K562 (cell line): ENCODE data around the gene CAPN8. TPM values are rescaled to one million over a fixed set of nuclear protein-coding genes. Genes with fewer than 3 reads are reported as not detected.

Source experiments
- ATAC-seq: fragments of 200-7000 bp; cut with Tn5 transposase; 3 replicates; pipeline ENCODE4 v1.9.1; 2020; ENCODE audit warnings: moderate library complexity
- Bru-seq: library from RNA; stranded (reverse); fragments of 400-500 nt; gene quantifications from one replicate; lab custom pipeline; 2021; lab: Mats Ljungman, UMichigan
- BruChase-seq, 2 experiments: library from RNA; stranded (reverse); fragments of 400-500 nt; gene quantifications; one replicate each; lab custom pipeline; 2021; lab: Mats Ljungman, UMichigan
- BruUV-seq: library from RNA; stranded (reverse); fragments of 400-500 nt; replicated peaks from 2 replicates; lab custom pipeline; 2021; lab: Mats Ljungman, UMichigan
- CTCF ChIA-PET: fragments of 300-600 bp; formaldehyde crosslinking; extraction: SDS; loops from one replicate; lab custom pipeline; 2021; ENCODE audit warnings: low intra/inter-chr PET ratio; lab: Yijun Ruan, JAX
- POLR2A ChIA-PET: fragments of 300-600, 350-650 bp; sonication (Branson Sonifier 250); formaldehyde crosslinking; extraction: SDS; loops from one replicate; lab custom pipeline; 2021; ENCODE audit warnings: antibody characterized with exemption, inconsistent platforms; lab: Yijun Ruan, JAX
- DNase-seq, 4 experiments: peaks; one replicate each; pipeline versions ENCODE4 v3.0.0 to v3.0.0-alpha.2; 2011 to 2018; ENCODE audit warnings: low spot score in 3 of 4, mixed read lengths in 3 of 4; ENCODE audit errors: extremely low read depth in 1 of 4
- FAIRE-seq: peaks from 2 replicates; lab custom pipeline; 2011; peaks lifted over from hg19 to GRCh38; lab: Jason Lieb, UNC
- H2AFZ ChIP-seq: 2 replicates; pipeline ENCODE4 v1.6.0; 2011; ENCODE audit warnings: low read depth, low read length, control low read depth, inconsistent platforms
- H3K27ac ChIP-seq: fragments of 200-600 bp; 3 replicates; pipeline ENCODE4 v1.8.0; 2011; ENCODE audit warnings: low read depth, mild to moderate bottlenecking, control low read depth, inconsistent platforms, low read length, moderate library complexity, mixed read lengths; ENCODE audit errors: extremely low read depth
- H3K27me3 ChIP-seq, 2 experiments: fragments of 300-600 bp in 1 of 2; 2 replicates in 1 of 2; 3 replicates in 1 of 2; pipeline versions ENCODE4 v1.6.0 to v1.8.0; 2011; ENCODE audit warnings: inconsistent platforms in 2 of 2, low read length in 2 of 2, mild to moderate bottlenecking in 1 of 2, mixed read lengths in 1 of 2, moderate library complexity in 1 of 2; ENCODE audit not compliant: control insufficient read depth in 2 of 2, insufficient read depth in 2 of 2
- H3K36me3 ChIP-seq: fragments of 300-600 bp; 3 replicates; pipeline ENCODE4 v1.8.0; 2011; ENCODE audit warnings: mild to moderate bottlenecking, low read length, inconsistent platforms; ENCODE audit not compliant: control insufficient read depth, insufficient read depth
- H3K4me1 ChIP-seq, 2 experiments: fragments of 200-600 bp in 1 of 2; replicated peaks in 1 of 2; 2 replicates in 1 of 2; 3 replicates in 1 of 2; pipeline versions ENCODE4 v1.5.1 to v1.8.0; 2011; ENCODE audit warnings: inconsistent platforms in 2 of 2, low read length in 2 of 2, mild to moderate bottlenecking in 1 of 2, mixed read lengths in 1 of 2, moderate library complexity in 1 of 2; ENCODE audit not compliant: control insufficient read depth in 2 of 2, insufficient read depth in 2 of 2
- H3K4me2 ChIP-seq: 2 replicates; pipeline ENCODE4 v1.6.1; 2011; ENCODE audit warnings: low read length, control low read depth, inconsistent platforms, mixed read lengths; ENCODE audit not compliant: insufficient read depth
- H3K4me3 ChIP-seq: fragments of 200-600 bp; sonication (generic), shearing (Covaris generic); 2 replicates; pipeline ENCODE4 v1.5.1; 2016; ENCODE audit warnings: control low read depth, inconsistent platforms
- H3K79me2 ChIP-seq: fragments of 200-600 bp; 3 replicates; pipeline ENCODE4 v1.8.0; 2011; ENCODE audit warnings: low read length, inconsistent platforms; ENCODE audit not compliant: control insufficient read depth, insufficient read depth
- H3K9ac ChIP-seq, 2 experiments: 2 replicates each; pipeline versions ENCODE4 v1.6.0 to v1.6.1; 2011; ENCODE audit warnings: low read depth in 2 of 2, low read length in 2 of 2, control low read depth in 1 of 2, inconsistent platforms in 1 of 2, mild to moderate bottlenecking in 1 of 2, mixed read lengths in 1 of 2; ENCODE audit not compliant: insufficient read depth in 1 of 2
- H3K9me1 ChIP-seq: one replicate; pipeline ENCODE4 v1.6.0; 2011; ENCODE audit warnings: inconsistent platforms, mild to moderate bottlenecking, low read length, moderate library complexity; ENCODE audit not compliant: control insufficient read depth, insufficient read depth
- H3K9me3 ChIP-seq: replicated peaks from 2 replicates; pipeline ENCODE4 v1.5.1; 2011; ENCODE audit warnings: low read depth, low read length, inconsistent platforms; ENCODE audit not compliant: control insufficient read depth, insufficient read depth
- H4K20me1 ChIP-seq: replicated peaks from 2 replicates; pipeline ENCODE4 v1.6.1; 2011; ENCODE audit warnings: low read length, inconsistent platforms, mixed read lengths; ENCODE audit not compliant: control insufficient read depth, insufficient read depth
- ARID2 ChIP-seq: fragments of 450-650 bp; IDR thresholded peaks from 2 replicates; pipeline ENCODE4 v1.6.1; 2017; ENCODE audit warnings: antibody characterized with exemption, mild to moderate bottlenecking
- CTCFL ChIP-seq: IDR thresholded peaks from 2 replicates; pipeline ENCODE4 v1.6.1; 2011; ENCODE audit warnings: borderline replicate concordance, low read depth, mild to moderate bottlenecking, moderate library complexity, low read length; ENCODE audit not compliant: insufficient read depth, poor library complexity, severe bottlenecking
- GTF2F1 ChIP-seq: IDR thresholded peaks from 2 replicates; pipeline ENCODE4 v1.6.1; 2011; ENCODE audit warnings: low read depth, low read length, improper control_type of control experiment
- HNRNPL ChIP-seq: fragments of 200-400 bp; formaldehyde crosslinking; IDR thresholded peaks from 2 replicates; pipeline ENCODE4 v1.6.1; 2017; ENCODE audit warnings: low read depth, mild to moderate bottlenecking, low read length
- PML ChIP-seq: IDR thresholded peaks from 2 replicates; pipeline ENCODE4 v1.6.1; 2012; ENCODE audit warnings: low read length, inconsistent platforms
- SIN3B ChIP-seq: fragments of 450-650 bp; IDR thresholded peaks from 2 replicates; pipeline ENCODE4 v1.6.1; 2017; ENCODE audit warnings: low read depth, mild to moderate bottlenecking, moderate library complexity
- TAF1 ChIP-seq: IDR thresholded peaks from 2 replicates; pipeline ENCODE4 v1.6.1; 2011; ENCODE audit warnings: mild to moderate bottlenecking, low read length, moderate library complexity; ENCODE audit not compliant: insufficient read depth, control insufficient read depth, severe bottlenecking; ENCODE audit errors: extremely low read depth
- TAL1 ChIP-seq: fragments of 450-650 bp; IDR thresholded peaks from 2 replicates; pipeline ENCODE4 v1.6.1; 2016; ENCODE audit warnings: mild to moderate bottlenecking
- XRCC4 ChIP-seq: IDR thresholded peaks from one replicate; pipeline ENCODE4 v1.6.1; 2011; ENCODE audit not compliant: insufficient read depth, insufficient read length; ENCODE audit errors: extremely low read depth
- ZNF384 ChIP-seq: IDR thresholded peaks from 2 replicates; pipeline ENCODE4 v1.6.1; 2012; ENCODE audit warnings: low read depth, low read length, improper control_type of control experiment
- ZNF609 ChIP-seq: sonication (generic); formaldehyde crosslinking; IDR thresholded peaks from 2 replicates; pipeline ENCODE4 v1.8.1; 2023; ENCODE audit warnings: missing genetic modification reagents, mild to moderate bottlenecking, borderline replicate concordance
- WGBS: fragments of 100-300 bp; shearing (Covaris generic); methylation state at CpG from one replicate; pipeline ENCODE4 v1.1.6; 2016; ENCODE audit warnings: low coverage, mixed read lengths; ENCODE audit not compliant: insufficient coverage; ENCODE audit errors: missing lambda C conversion rate; 5-methylcytosine and 5-hydroxymethylcytosine counted together
- in situ Hi-C: fragments of 300-500 bp; cut with MboI; formaldehyde crosslinking; loops from 4 replicates; pipeline ENCODE4 v1.15.0; 2018; ENCODE audit warnings: inconsistent platforms, mixed read lengths
- intact Hi-C: fragments of 100-400 bp; cut with micrococcal nuclease; formaldehyde crosslinking; loops from 2 replicates; pipeline ENCODE4 v1.14.2; 2022
- long read RNA-seq, 3 experiments: library from polyadenylated mRNA in 2 of 3; library from RNA in 1 of 3; unstranded in 2 of 3; stranded (forward) in 1 of 3; transcript quantifications; one replicate each; pipeline ENCODE4 v2.0.0, GENCODE V29; 2019 to 2022
- polyA minus RNA-seq, 3 experiments: library from RNA; depleted of rRNA, polyadenylated mRNA; stranded (reverse); fragments of >200 nt; gene quantifications; 2 replicates each; pipeline ENCODE4 v1.2.3, GENCODE V29; 2011
- polyA plus RNA-seq, 8 experiments: library from polyadenylated mRNA; depleted of rRNA in 4 of 8; stranded (reverse) in 5 of 8; unstranded in 3 of 8; fragments of >200 nt; fragmentation: Nextera tagmentation in 2 of 8; fragmentation: Illumina TruSeq in 1 of 8; extraction: Ambion mirVana in 2 of 8; extraction: Trizol in 1 of 8; gene quantifications; 2 replicates each; pipeline versions ENCODE4 v1.2.1 to v1.2.3, GENCODE V29; 2011 to 2014; ENCODE audit warnings: inconsistent platforms in 1 of 8, missing spikeins in 1 of 8
- total RNA-seq, 7 experiments: library from RNA; depleted of rRNA in 6 of 7; stranded (reverse); fragments of >200 nt in 6 of 7; fragmentation: Illumina TruSeq in 2 of 7; extraction: Trizol in 2 of 7; gene quantifications; 2 replicates each; pipeline versions ENCODE4 v1.2.1 to v1.2.3, GENCODE V29; 2011 to 2021; ENCODE audit warnings: low replicate concordance in 1 of 7

The CAPN8 gene
- total RNA-seq (2011; cell fraction: chromatin; rRNA removed; ENCODE audit: low replicate concordance): not detected in 2 replicates
- not detected in 2 replicates for total RNA-seq (2011; cell fraction: nucleolus; rRNA removed)
- not detected in 2 replicates for total RNA-seq (2011; cell fraction: nucleoplasm; rRNA removed)
- total RNA-seq (2014; rRNA removed): not detected in 2 replicates
- not detected in 2 replicates for total RNA-seq (2014; rRNA removed; fragmentation: Illumina TruSeq; extraction: Trizol)
- total RNA-seq (2015; rRNA removed; fragmentation: Illumina TruSeq; extraction: Trizol): not detected in 2 replicates
- not detected in 2 replicates for total RNA-seq (2021)
- 0.06 TPM in 1 of 2 replicates, not detected in the other for polyA plus RNA-seq (2011; rRNA removed)
- not detected in 2 replicates for polyA plus RNA-seq (2011; cell fraction: cytosol; rRNA removed)
- polyA plus RNA-seq (2011; cell fraction: nucleus; rRNA removed): not detected in 2 replicates
- not detected in 2 replicates for polyA plus RNA-seq (2012)
- not detected in 2 replicates for polyA plus RNA-seq (2014; fragmentation: Illumina TruSeq; extraction: Trizol)
- not detected for polyA plus RNA-seq (2014; fragmentation: Nextera tagmentation; extraction: Ambion mirVana)
- polyA plus RNA-seq (2014; rRNA removed): not detected in 2 replicates
- not detected in 2 replicates for polyA minus RNA-seq (2011; rRNA and poly(A)+ RNA removed)
- polyA minus RNA-seq (2011; cell fraction: cytosol; rRNA and poly(A)+ RNA removed): not detected in 2 replicates
- polyA minus RNA-seq (2011; cell fraction: nucleus; rRNA and poly(A)+ RNA removed): not detected in 2 replicates
- Bru-seq, nascent RNA: percentile 10 among the genes with signal in this experiment
- BruChase-seq, experiment 1, labeled RNA remaining after a 2-hour chase: percentile 5 among the genes with signal in this experiment
- percentile 10 among the genes with signal in this experiment for BruChase-seq, experiment 2, labeled RNA remaining after a 6-hour chase
- long read RNA-seq, experiment 1: 0 reads
- long read RNA-seq, experiment 2: 0 reads
- long read RNA-seq, experiment 3: 0 reads

- ATAC-seq: no peak
- no peak for DNase-seq
- no peaks in the 10 kb centered on the region for H3K79me2 ChIP-seq
- no peak for FAIRE-seq
- no peak within 1 kb of the TSS for H3K27ac ChIP-seq
- H3K9me1 ChIP-seq: no peaks in the 10 kb centered on the region
- no peaks in the 10 kb centered on the region for H3K36me3 ChIP-seq
- ChIA-PET POLR2A (interaction anchor here (0.6 kb wide), 1 partner anchor 123 kb away, joined by 3 read pairs; no protein-coding TSS in a partner anchor), CTCF (no interaction called here)
- H3K4me3 ChIP-seq: no peak within 1 kb of the TSS
- no peak within 1 kb of the TSS for H3K9ac ChIP-seq
- no peaks in the 10 kb centered on the region for H4K20me1 ChIP-seq
- 3% methylated on average over 6 of the region's 6 CpGs for WGBS
- no peak within 1 kb of the TSS for H3K4me2 ChIP-seq
- H3K9me3 ChIP-seq: no peaks in the 10 kb centered on the region
- peaks cover 4 to 42% of the 10 kb centered on the region in 2 experiments for H3K27me3 ChIP-seq
- in situ Hi-C loops: loop anchor here (10.0 to 25.0 kb wide), 2 partner anchors 111 to 878 kb away; no protein-coding TSS in a partner anchor
- no TSS peak for BruUV-seq
- no peaks in the 10 kb centered on the region for H3K4me1 ChIP-seq
- intact Hi-C loops: no loop called here
- no peak within 1 kb of the TSS for H2AFZ ChIP-seq
- TF ChIP-seq HNRNPL (no peak), ZNF384 (no peak), XRCC4 (no peak), ZNF609 (CRISPR knock-in tag) (no peak), ARID2 (no peak), CTCFL (no peak), TAL1 (no peak), TAF1 (no peak), PML (no peak), SIN3B (no peak), GTF2F1 (no peak)
Measured at GRCh38 chr1:223665592-223666312, at the start of gene CAPN8. TSS of gene CAPN8 (minus strand) at chr1:223665701. CDS start at chr1:223665646, 55 bp downstream.
